Type B pancreatic cell (in vitro differentiated cells): ENCODE results near the gene PAPPA. TPM values are rescaled to one million over a fixed set of nuclear protein-coding genes. Genes with fewer than 3 reads are reported as not detected.

Experiments used
- DNase-seq: peaks from one replicate; pipeline ENCODE4 v3.0.0; 2021; ENCODE audit warnings: mixed read lengths; ENCODE audit not compliant: unreplicated experiment; ENCODE audit errors: extremely low spot score
- H3K27ac Mint-ChIP-seq: 2 replicates; pipeline ENCODE4 v1.8.0; 2021; ENCODE audit warnings: mild to moderate bottlenecking, mixed read lengths
- H3K27me3 Mint-ChIP-seq: 2 replicates; pipeline ENCODE4 v1.8.0; 2021; ENCODE audit warnings: mixed read lengths
- H3K36me3 Mint-ChIP-seq: 2 replicates; pipeline ENCODE4 v1.8.0; 2021; ENCODE audit warnings: mixed read lengths
- H3K4me1 Mint-ChIP-seq: one replicate; pipeline ENCODE4 v1.8.0; 2021; ENCODE audit warnings: mixed read lengths; ENCODE audit not compliant: unreplicated experiment
- H3K4me3 Mint-ChIP-seq: 2 replicates; pipeline ENCODE4 v1.8.0; 2021; ENCODE audit warnings: mild to moderate bottlenecking, mixed read lengths
- H3K9me3 Mint-ChIP-seq: 2 replicates; pipeline ENCODE4 v1.8.0; 2021; ENCODE audit warnings: mixed read lengths
- total RNA-seq: library from RNA; stranded (reverse); gene quantifications from 2 replicates; pipeline ENCODE4 v1.2.1, GENCODE V29; 2021; ENCODE audit warnings: low replicate concordance
- TF ChIP-seq, protein P1 (sequence below): fragments of 200-600 bp; sonication (generic); conservative IDR thresholded peaks from 2 replicates; pipeline ENCODE4 v1.5.0; 2021; ENCODE audit warnings: antibody characterized with exemption, mild to moderate bottlenecking

PAPPA gene
- total RNA-seq, 1 donor from 2014 or later: 11.0 TPM

- Mint-ChIP-seq H3K27me3 (no peaks in the 10 kb centered on the region), H3K27ac (no peak overlapping the region), H3K9me3 (no peaks in the 10 kb centered on the region), H3K36me3 (peaks cover 33% of the 10 kb centered on the region), H3K4me3 (no peak overlapping the region), H3K4me1 (no peaks in the 10 kb centered on the region)
- DNase-seq: no peak
- TF ChIP-seq, protein P1, sequence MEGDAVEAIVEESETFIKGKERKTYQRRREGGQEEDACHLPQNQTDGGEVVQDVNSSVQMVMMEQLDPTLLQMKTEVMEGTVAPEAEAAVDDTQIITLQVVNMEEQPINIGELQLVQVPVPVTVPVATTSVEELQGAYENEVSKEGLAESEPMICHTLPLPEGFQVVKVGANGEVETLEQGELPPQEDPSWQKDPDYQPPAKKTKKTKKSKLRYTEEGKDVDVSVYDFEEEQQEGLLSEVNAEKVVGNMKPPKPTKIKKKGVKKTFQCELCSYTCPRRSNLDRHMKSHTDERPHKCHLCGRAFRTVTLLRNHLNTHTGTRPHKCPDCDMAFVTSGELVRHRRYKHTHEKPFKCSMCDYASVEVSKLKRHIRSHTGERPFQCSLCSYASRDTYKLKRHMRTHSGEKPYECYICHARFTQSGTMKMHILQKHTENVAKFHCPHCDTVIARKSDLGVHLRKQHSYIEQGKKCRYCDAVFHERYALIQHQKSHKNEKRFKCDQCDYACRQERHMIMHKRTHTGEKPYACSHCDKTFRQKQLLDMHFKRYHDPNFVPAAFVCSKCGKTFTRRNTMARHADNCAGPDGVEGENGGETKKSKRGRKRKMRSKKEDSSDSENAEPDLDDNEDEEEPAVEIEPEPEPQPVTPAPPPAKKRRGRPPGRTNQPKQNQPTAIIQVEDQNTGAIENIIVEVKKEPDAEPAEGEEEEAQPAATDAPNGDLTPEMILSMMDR: no peak
Measured at GRCh38 chr9:116393198-116393597, 239.6 kb downstream of the PAPPA start.

DNA sequence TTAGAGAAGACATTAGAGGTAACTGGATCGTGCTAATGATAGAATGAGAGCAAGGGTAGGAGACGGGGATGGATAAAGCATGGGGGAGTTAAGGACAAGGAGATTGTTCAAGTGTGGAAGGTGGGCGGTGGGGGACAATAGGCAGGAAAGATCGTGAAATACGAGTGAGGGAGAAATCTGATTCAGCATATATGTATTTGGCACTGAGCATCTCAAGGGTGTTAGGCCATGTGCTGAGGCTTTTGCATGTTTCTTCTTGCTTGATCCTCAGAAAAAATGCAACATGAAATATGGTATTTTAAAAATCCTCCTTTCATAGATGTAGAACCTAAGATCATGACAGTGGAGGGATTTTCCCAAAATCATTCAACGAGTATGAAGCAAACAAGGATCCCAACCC is 240.5 kb downstream of the PAPPA start:
- Mint-ChIP-seq H3K9me3 (no peaks in the 10 kb centered on the region), H3K4me1 (no peaks in the 10 kb centered on the region), H3K36me3 (peaks cover 34% of the 10 kb centered on the region), H3K27ac (no peak overlapping the region), H3K27me3 (no peaks in the 10 kb centered on the region), H3K4me3 (no peak overlapping the region)
- no peak for DNase-seq
- TF ChIP-seq, protein P1: no peak

DNA sequence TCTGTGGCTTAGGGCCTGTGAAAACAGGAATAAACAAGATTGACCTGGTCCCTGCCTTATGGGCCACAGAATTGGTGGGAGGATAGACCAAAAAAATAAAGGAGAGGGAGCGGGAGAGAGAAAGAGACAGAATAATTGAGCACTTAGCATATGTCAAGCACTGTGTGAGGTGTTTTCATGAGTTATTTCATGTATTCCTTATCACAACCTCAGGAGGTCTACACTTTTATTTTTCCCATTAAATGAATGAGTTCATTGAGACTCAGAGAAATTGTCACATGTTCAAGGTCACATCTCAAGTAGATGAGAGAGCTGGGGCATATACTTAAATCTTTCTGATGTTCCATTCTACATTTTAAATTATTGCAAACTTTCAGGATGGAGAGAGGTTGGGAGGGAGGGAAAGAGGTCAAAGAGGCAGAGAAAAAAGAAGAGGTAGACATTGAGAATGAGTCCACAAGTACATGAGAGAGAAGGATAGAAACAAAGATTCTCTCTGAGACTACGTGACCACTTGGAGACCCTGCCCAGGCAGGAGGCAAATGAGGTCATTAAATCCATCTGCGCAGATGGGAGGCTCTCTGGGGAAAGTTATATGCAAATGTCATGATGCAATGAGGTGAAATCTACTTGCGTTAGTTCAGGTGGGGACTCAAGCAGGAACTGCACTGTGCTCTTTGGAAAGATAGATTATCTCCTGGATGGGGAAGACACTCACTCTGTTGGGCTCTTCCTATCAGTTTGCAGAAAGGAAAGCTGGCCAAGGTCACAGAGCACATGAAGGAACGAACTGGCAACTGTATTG is 241.5 kb downstream of the PAPPA start:
- Mint-ChIP-seq H3K36me3 (peaks cover 30% of the 10 kb centered on the region), H3K27ac (no peak overlapping the region), H3K4me1 (no peaks in the 10 kb centered on the region), H3K27me3 (no peaks in the 10 kb centered on the region), H3K9me3 (no peaks in the 10 kb centered on the region), H3K4me3 (no peak overlapping the region)
- TF ChIP-seq, protein P1: no peak
- no peak for DNase-seq

- no peaks in the 10 kb centered on the region for H3K9me3 Mint-ChIP-seq
- H3K27ac Mint-ChIP-seq: no peak overlapping the region
- DNase-seq: no peak
- H3K27me3 Mint-ChIP-seq: no peaks in the 10 kb centered on the region
- H3K4me3 Mint-ChIP-seq: no peak overlapping the region
- H3K4me1 Mint-ChIP-seq: no peaks in the 10 kb centered on the region
- peaks cover 28% of the 10 kb centered on the region for H3K36me3 Mint-ChIP-seq
- TF ChIP-seq, protein P1: no peak
Measured at GRCh38 chr9:116395699-116396037, 242.1 kb downstream of the PAPPA start.

- Mint-ChIP-seq H3K9me3 (no peaks in the 10 kb centered on the region), H3K4me3 (no peak overlapping the region), H3K27ac (no peak overlapping the region), H3K27me3 (no peaks in the 10 kb centered on the region), H3K4me1 (no peaks in the 10 kb centered on the region), H3K36me3 (peaks cover 6% of the 10 kb centered on the region)
- no peak for DNase-seq
- TF ChIP-seq, protein P1: no peak
Measured at GRCh38 chr9:116403171-116403570, 249.6 kb downstream of the PAPPA start.
